Adipocyte (in vitro differentiated cells): ENCODE data around the gene ARPC1A.
"Not testable (repeated sequence)": the region's sequence is repeated elsewhere in the genome, so short reads cannot be mapped to it uniquely, and the experiment has no call there.

Experiments
- DNase-seq: peaks from one replicate; pipeline ENCODE4 v3.0.0-alpha.2; 2015; ENCODE audit warnings: low read depth
- H3K27me3 ChIP-seq: replicated peaks from 2 replicates; pipeline ENCODE4 v1.7.0; 2013; ENCODE audit warnings: mild to moderate bottlenecking, low read length, moderate library complexity; ENCODE audit not compliant: control insufficient read depth, insufficient read depth
- H3K36me3 ChIP-seq: 2 replicates; pipeline ENCODE4 v1.7.0; 2013; ENCODE audit warnings: low read length, mild to moderate bottlenecking, moderate library complexity; ENCODE audit not compliant: control insufficient read depth, insufficient read depth, severe bottlenecking
- H3K4me1 ChIP-seq: 2 replicates; pipeline ENCODE4 v1.7.0; 2013; ENCODE audit warnings: mild to moderate bottlenecking, low read length, moderate library complexity; ENCODE audit not compliant: control insufficient read depth, insufficient read depth
- H3K4me3 ChIP-seq: 2 replicates; pipeline ENCODE4 v1.7.0; 2013; ENCODE audit warnings: mild to moderate bottlenecking, low read length, moderate library complexity
- H3K9ac ChIP-seq: 2 replicates; pipeline ENCODE4 v1.7.0; 2013; ENCODE audit warnings: mild to moderate bottlenecking, low read length, moderate library complexity
- H3K9me3 ChIP-seq: 2 replicates; pipeline ENCODE4 v1.7.0; 2013; ENCODE audit warnings: mild to moderate bottlenecking, low read length, moderate library complexity; ENCODE audit not compliant: control insufficient read depth

The ARPC1A gene

GRCh38 chr7:99357701-99358490, 32.2 kb downstream of the ARPC1A start:
- no peaks in the 10 kb centered on the region for H3K9me3 ChIP-seq
- DNase-seq, result no peak
- H3K9ac ChIP-seq, result no peak overlapping the region
- no peak overlapping the region for H3K4me3 ChIP-seq
- H3K4me1 ChIP-seq, result peaks cover 9% of the 10 kb centered on the region
- no peaks in the 10 kb centered on the region for H3K27me3 ChIP-seq
- peaks cover 71% of the 10 kb centered on the region for H3K36me3 ChIP-seq

- peaks cover 74% of the 10 kb centered on the region for H3K36me3 ChIP-seq
- H3K27me3 ChIP-seq, H3K9me3 ChIP-seq, DNase-seq, H3K9ac ChIP-seq, H3K4me3 ChIP-seq: not testable (repeated sequence)
- H3K4me1 ChIP-seq, result peaks cover 15% of the 10 kb centered on the region
Observed at GRCh38 chr7:99358521-99358920, 32.8 kb downstream of the ARPC1A start.

- peaks cover 15% of the 10 kb centered on the region for H3K4me1 ChIP-seq
- H3K9me3 ChIP-seq, result no peaks in the 10 kb centered on the region
- peaks cover 73% of the 10 kb centered on the region for H3K36me3 ChIP-seq
- no peak for DNase-seq
- no peaks in the 10 kb centered on the region for H3K27me3 ChIP-seq
- H3K4me3 ChIP-seq, result no peak overlapping the region
- H3K9ac ChIP-seq, result no peak overlapping the region
Observed at GRCh38 chr7:99359465-99360154, 33.9 kb downstream of the ARPC1A start.

GRCh38 chr7:99362801-99363200, 37.1 kb downstream of the ARPC1A start:
- DNase-seq, result peak; percentile 75
- Histone ChIP-seq H3K9me3 (no peaks in the 10 kb centered on the region), H3K9ac (no peak overlapping the region), H3K4me3 (no peak overlapping the region), H3K27me3 (no peaks in the 10 kb centered on the region), H3K4me1 (peaks cover 15% of the 10 kb centered on the region), H3K36me3 (peaks cover 75% of the 10 kb centered on the region)

- Histone ChIP-seq H3K4me1 (peaks cover 15% of the 10 kb centered on the region), H3K36me3 (peaks cover 70% of the 10 kb centered on the region)
Observed at GRCh38 chr7:99363286-99363685, 37.6 kb downstream of the ARPC1A start.

GRCh38 chr7:99365318-99366141, 39.8 kb downstream of the ARPC1A start:
- H3K9me3 ChIP-seq, result no peaks in the 10 kb centered on the region
- no peak overlapping the region for H3K9ac ChIP-seq
- peaks cover 15% of the 10 kb centered on the region for H3K4me1 ChIP-seq
- no peaks in the 10 kb centered on the region for H3K27me3 ChIP-seq
- H3K4me3 ChIP-seq, result no peak overlapping the region
- H3K36me3 ChIP-seq, result peaks cover 55% of the 10 kb centered on the region
- DNase-seq, result peak; percentile 35

More at GRCh38 chr7:99363286-99363685, 37.6 kb downstream of the ARPC1A start:
- no peak overlapping the region for H3K9ac ChIP-seq
- H3K4me3 ChIP-seq, result no peak overlapping the region
- no peak for DNase-seq
- H3K27me3 ChIP-seq, result no peaks in the 10 kb centered on the region
- H3K9me3 ChIP-seq, result no peaks in the 10 kb centered on the region

GRCh38 chr7:99366646-99367045, 40.9 kb downstream of the ARPC1A start:
- no peak overlapping the region for H3K4me3 ChIP-seq
- peaks cover 10% of the 10 kb centered on the region for H3K4me1 ChIP-seq
- peaks cover 44% of the 10 kb centered on the region for H3K36me3 ChIP-seq
- H3K9me3 ChIP-seq, result no peaks in the 10 kb centered on the region
- H3K27me3 ChIP-seq, result no peaks in the 10 kb centered on the region
- no peak overlapping the region for H3K9ac ChIP-seq
- no peak for DNase-seq

- Histone ChIP-seq H3K9me3 (no peaks in the 10 kb centered on the region), H3K9ac (no peak overlapping the region), H3K4me3 (no peak overlapping the region), H3K4me1 (peaks cover 10% of the 10 kb centered on the region), H3K36me3 (peaks cover 36% of the 10 kb centered on the region), H3K27me3 (no peaks in the 10 kb centered on the region)
- DNase-seq, result no peak
Observed at GRCh38 chr7:99368750-99369389, 43.2 kb downstream of the ARPC1A start.

- Histone ChIP-seq H3K36me3 (peaks cover 27% of the 10 kb centered on the region), H3K4me1 (peaks cover 11% of the 10 kb centered on the region), H3K9me3 (no peaks in the 10 kb centered on the region), H3K27me3 (no peaks in the 10 kb centered on the region), H3K4me3 (no peak overlapping the region), H3K9ac (no peak overlapping the region)
- no peak for DNase-seq
Observed at GRCh38 chr7:99369767-99370391, 44.2 kb downstream of the ARPC1A start.

GRCh38 chr7:99371376-99371920, 45.8 kb downstream of the ARPC1A start:
- no peak overlapping the region for H3K4me3 ChIP-seq
- H3K9me3 ChIP-seq, result no peaks in the 10 kb centered on the region
- H3K27me3 ChIP-seq, result no peaks in the 10 kb centered on the region
- no peak overlapping the region for H3K9ac ChIP-seq
- peaks cover 14% of the 10 kb centered on the region for H3K4me1 ChIP-seq
- peaks cover 11% of the 10 kb centered on the region for H3K36me3 ChIP-seq
- DNase-seq, result no peak
